PC-3 (cell line): ENCODE data around the gene RBM33. TPM values are rescaled to one million over a fixed set of nuclear protein-coding genes. Genes with fewer than 3 reads are reported as not detected.

Source experiments
- ATAC-seq: fragments of 200-7000 bp; cut with Tn5 transposase; 2 replicates; pipeline ENCODE4 v1.9.1; 2020; ENCODE audit warnings: mild to moderate bottlenecking, moderate library complexity
- Bru-seq: library from RNA; stranded (reverse); fragments of 400-500 nt; gene quantifications from one replicate; lab custom pipeline; 2021; lab: Mats Ljungman, UMichigan
- BruChase-seq, 2 experiments: library from RNA; stranded (reverse); fragments of 400-500 nt; gene quantifications; one replicate each; lab custom pipeline; 2021; lab: Mats Ljungman, UMichigan
- BruUV-seq: library from RNA; stranded (reverse); fragments of 400-500 nt; replicated peaks from 2 replicates; lab custom pipeline; 2021; lab: Mats Ljungman, UMichigan
- CTCF ChIA-PET: fragments of 300-600 bp; sonication (Branson Sonifier 250); formaldehyde crosslinking; loops from one replicate; lab custom pipeline; 2022; ENCODE audit warnings: antibody characterized with exemption; lab: Charles Lee
- POLR2A ChIA-PET: fragments of 300-600 bp; sonication (Branson Sonifier 250); formaldehyde crosslinking; loops from one replicate; lab custom pipeline; 2022; ENCODE audit warnings: antibody characterized with exemption; ENCODE audit not compliant: unreplicated experiment; lab: Charles Lee
- DNase-seq: peaks from one replicate; pipeline ENCODE4 v3.0.0-alpha.2; 2015
- H2AFZ ChIP-seq: fragments of 300-600 bp; sonication (generic); 2 replicates; pipeline ENCODE4 v1.6.0; 2016; ENCODE audit warnings: antibody characterized with exemption, low read length
- H3F3A ChIP-seq: fragments of 300-600 bp; sonication (generic); one replicate; pipeline ENCODE4 v1.6.0; 2017; ENCODE audit warnings: antibody characterized with exemption, low read length, control low read depth, mild to moderate bottlenecking; ENCODE audit not compliant: unreplicated experiment
- H3K27ac ChIP-seq: fragments of 300-600 bp; sonication (generic); 2 replicates; pipeline ENCODE4 v1.5.1; 2016; ENCODE audit warnings: mild to moderate bottlenecking, low read length
- H3K27me3 ChIP-seq: fragments of 300-600 bp; sonication (generic); 2 replicates; pipeline ENCODE4 v1.6.1; 2016; ENCODE audit warnings: low read length, mixed read lengths
- H3K36me3 ChIP-seq: fragments of 300-600 bp; sonication (generic); 2 replicates; pipeline ENCODE4 v1.6.1; 2016; ENCODE audit warnings: low read depth, mixed run types, low read length, mixed read lengths
- H3K4me1 ChIP-seq: fragments of 300-600 bp; sonication (generic); 2 replicates; pipeline ENCODE4 v1.5.1; 2016; ENCODE audit warnings: low read length; ENCODE audit not compliant: insufficient read depth
- H3K4me2 ChIP-seq: fragments of 300-600 bp; sonication (generic); 2 replicates; pipeline ENCODE4 v1.6.0; 2016; ENCODE audit warnings: low read length
- H3K4me3 ChIP-seq: fragments of 300-600 bp; sonication (generic); 2 replicates; pipeline ENCODE4 v1.5.1; 2016; ENCODE audit warnings: mild to moderate bottlenecking, low read length, mixed read lengths
- H3K79me2 ChIP-seq: fragments of 300-600 bp; sonication (generic); 2 replicates; pipeline ENCODE4 v1.6.1; 2017; ENCODE audit warnings: low read length, mixed read lengths
- H3K9ac ChIP-seq: fragments of 300-600 bp; sonication (generic); 2 replicates; pipeline ENCODE4 v1.6.0; 2016; ENCODE audit warnings: mild to moderate bottlenecking, low read length
- H3K9me2 ChIP-seq: fragments of 300-600 bp; sonication (generic); replicated peaks from 2 replicates; pipeline ENCODE4 v1.6.1; 2016; ENCODE audit warnings: mixed run types, low read length, mixed read lengths
- H3K9me3 ChIP-seq: fragments of 300-600 bp; sonication (generic); 2 replicates; pipeline ENCODE4 v1.6.1; 2016; ENCODE audit warnings: low read length, mixed read lengths
- H4K20me1 ChIP-seq: fragments of 300-600 bp; sonication (generic); 2 replicates; pipeline ENCODE4 v1.6.1; 2016; ENCODE audit warnings: low read length, mixed read lengths
- CTCF ChIP-seq: fragments of 300-600 bp; sonication (generic); conservative IDR thresholded peaks from 2 replicates; pipeline ENCODE4 v1.5.1; 2017; ENCODE audit warnings: antibody characterized with exemption, low read depth, mild to moderate bottlenecking, low read length
- EZH2 ChIP-seq: fragments of 300-600 bp; sonication (generic); IDR thresholded peaks from one replicate; pipeline ENCODE4 v1.6.1; 2017; ENCODE audit warnings: antibody characterized with exemption, mild to moderate bottlenecking, low read length; ENCODE audit not compliant: unreplicated experiment
- EZH2phosphoT487 ChIP-seq: fragments of 300-600 bp; sonication (generic); IDR thresholded peaks from 2 replicates; pipeline ENCODE4 v1.6.1; 2018; ENCODE audit warnings: mild to moderate bottlenecking, antibody characterized with exemption, low read length, borderline replicate concordance
- intact Hi-C: fragments of 100-400 bp; cut with micrococcal nuclease; formaldehyde crosslinking; loops from 2 replicates; pipeline ENCODE4 v1.9.0; 2023
- long read RNA-seq: library from polyadenylated mRNA; unstranded; transcript quantifications from one replicate; pipeline ENCODE4 v2.0.0, GENCODE V29; 2021; ENCODE audit not compliant: unreplicated experiment
- total RNA-seq: library from RNA; depleted of rRNA; stranded (reverse); fragments of >200 nt; gene quantifications from 2 replicates; pipeline ENCODE4 v1.2.3, GENCODE V29; 2014; rRNA removed

Gene RBM33
- total RNA-seq (25.3 and 31.2 TPM in 2 replicates), Bru-seq, nascent RNA (percentile 94 among the genes with signal in this experiment), BruChase-seq, experiment 1, labeled RNA remaining after a 6-hour chase (percentile 86 among the genes with signal in this experiment), BruChase-seq, experiment 2, labeled RNA remaining after a 2-hour chase (percentile 91 among the genes with signal in this experiment)
- long read RNA-seq, transcript RBM33-201 (6 exons, 1,404 nt) = major isoform, 14 of 60 reads
- long read RNA-seq, partial matches to known transcripts = 32 of 60 reads
- long read RNA-seq, other reads (novel, unspliced or antisense) = 13 of 60 reads

- H3K36me3 ChIP-seq = peaks cover 39% of the 10 kb centered on the region
- H3K9ac ChIP-seq = peak within 1 kb of the TSS; percentile 99
- peaks cover 12% of the 10 kb centered on the region for H3K9me3 ChIP-seq
- no peak for TF ChIP-seq CTCF
- no peak for TF ChIP-seq EZH2phosphoT487
- TF ChIP-seq EZH2 = no peak
- H3K27me3 ChIP-seq = no peaks in the 10 kb centered on the region
- CTCF ChIA-PET = interaction anchor here (1.2 kb wide), 1 partner anchor 46 kb away, joined by 7 read pairs; no protein-coding TSS in a partner anchor
- H3K4me3 ChIP-seq = peak within 1 kb of the TSS; percentile 87
- intact Hi-C loops = no loop called here
- H3K27ac ChIP-seq = peak within 1 kb of the TSS; percentile 75
- H2AFZ ChIP-seq = peak within 1 kb of the TSS; percentile 98
- peak; percentile 77 for DNase-seq
- H3K4me2 ChIP-seq = peak within 1 kb of the TSS; percentile 86
- POLR2A ChIA-PET = interaction anchor here (0.6 kb wide), 2 partner anchors 29 to 44 kb away, joined by 4 to 12 read pairs; no protein-coding TSS in a partner anchor
- ATAC-seq = peak; percentile 72
- no TSS peak for BruUV-seq
- no peaks in the 10 kb centered on the region for H3F3A ChIP-seq
- no peaks in the 10 kb centered on the region for H3K9me2 ChIP-seq
- peaks cover 12% of the 10 kb centered on the region for H3K4me1 ChIP-seq
- peaks cover 17% of the 10 kb centered on the region for H4K20me1 ChIP-seq
- H3K79me2 ChIP-seq = peaks cover 57% of the 10 kb centered on the region
Observed at GRCh38 chr7:155644178-155644970, at the start of gene RBM33. TSS of gene RBM33 (plus strand) at chr7:155644661. CDS start at chr7:155644877, 216 bp downstream.

- ATAC-seq (no peak), DNase-seq (no peak)
- Histone ChIP-seq H3K4me2 (no peak overlapping the region), H3K4me1 (peaks cover 9% of the 10 kb centered on the region; the same call in 1 of the 2 replicates), H3K36me3 (no peaks in the 10 kb centered on the region; the same call in 1 of the 2 replicates), H3K79me2 (no peaks in the 10 kb centered on the region), H2AFZ (no peak overlapping the region), H3K9me2 (no peaks in the 10 kb centered on the region), H3F3A (no peaks in the 10 kb centered on the region), H4K20me1 (no peaks in the 10 kb centered on the region), H3K9me3 (no peaks in the 10 kb centered on the region), H3K27ac (no peak overlapping the region), H3K27me3 (peaks cover 9% of the 10 kb centered on the region), H3K4me3 (no peak overlapping the region), H3K9ac (no peak overlapping the region)
- TF ChIP-seq EZH2 = no peak
- TF ChIP-seq EZH2phosphoT487 = no peak
- no peak for TF ChIP-seq CTCF
- ChIA-PET POLR2A (no interaction called here), CTCF (no interaction called here)
- intact Hi-C loops = loop anchor here (10.0 kb wide), 1 partner anchor 670 kb away; no protein-coding TSS in a partner anchor
- BruUV-seq = no TSS peak
Observed at GRCh38 chr7:155594961-155595366, 49.5 kb upstream of the RBM33 start.
